Endodermal cell (in vitro differentiated cells): Measurements from ENCODE around the gene PPP1R14B. TPM values are rescaled to one million over a fixed set of nuclear protein-coding genes. Genes with fewer than 3 reads are reported as not detected.

ENCODE experiments used
- DNase-seq: peaks from one replicate; pipeline ENCODE4 v3.0.0-alpha.2; 2017
- H3K27ac ChIP-seq: 2 replicates; pipeline ENCODE4 v1.5.1; 2013; ENCODE audit warnings: mild to moderate bottlenecking, low read depth, low read length, moderate library complexity
- H3K27me3 ChIP-seq: 2 replicates; pipeline ENCODE4 v1.6.1; 2013; ENCODE audit warnings: mild to moderate bottlenecking, low read length, moderate library complexity; ENCODE audit not compliant: insufficient read depth, control insufficient read depth, poor library complexity, severe bottlenecking
- H3K36me3 ChIP-seq: 2 replicates; pipeline ENCODE4 v1.7.0; 2013; ENCODE audit warnings: mild to moderate bottlenecking, low read length, moderate library complexity; ENCODE audit not compliant: control insufficient read depth, insufficient read depth
- H3K4me1 ChIP-seq: one replicate; pipeline ENCODE4 v1.7.0; 2013; ENCODE audit warnings: low read length; ENCODE audit not compliant: control insufficient read depth, insufficient read depth
- H3K4me3 ChIP-seq: 2 replicates; pipeline ENCODE4 v1.5.1; 2013; ENCODE audit warnings: mild to moderate bottlenecking, low read length, moderate library complexity
- H3K9ac ChIP-seq: 2 replicates; pipeline ENCODE4 v1.6.1; 2013; ENCODE audit warnings: mild to moderate bottlenecking, low read length, moderate library complexity; ENCODE audit not compliant: poor library complexity, severe bottlenecking; ENCODE audit errors: extremely low read depth
- H3K9me3 ChIP-seq: 2 replicates; pipeline ENCODE4 v1.6.1; 2013; ENCODE audit warnings: mild to moderate bottlenecking, low read length, moderate library complexity; ENCODE audit not compliant: control insufficient read depth
- H3K27ac Mint-ChIP-seq: 2 replicates; pipeline ENCODE4 v1.8.0; 2020; ENCODE audit warnings: mixed read lengths
- H3K27me3 Mint-ChIP-seq: 2 replicates; pipeline ENCODE4 v1.8.0; 2021; ENCODE audit warnings: mild to moderate bottlenecking, mixed read lengths; ENCODE audit not compliant: insufficient read depth
- H3K36me3 Mint-ChIP-seq: 2 replicates; pipeline ENCODE4 v1.8.0; 2020; ENCODE audit warnings: low read depth, mixed read lengths
- H3K4me1 Mint-ChIP-seq: 2 replicates; pipeline ENCODE4 v1.8.0; 2020; ENCODE audit warnings: mixed read lengths
- H3K4me3 Mint-ChIP-seq: 2 replicates; pipeline ENCODE4 v1.8.0; 2020; ENCODE audit warnings: mild to moderate bottlenecking, moderate library complexity, mixed read lengths
- H3K9me3 Mint-ChIP-seq: 2 replicates; pipeline ENCODE4 v1.8.0; 2020; ENCODE audit warnings: mild to moderate bottlenecking, mixed read lengths
- CTCF ChIP-seq: fragments of 200-600 bp; sonication (generic); conservative IDR thresholded peaks from 2 replicates; pipeline ENCODE4 v1.5.0; 2021; ENCODE audit warnings: antibody characterized with exemption, mild to moderate bottlenecking
- WGBS, 2 experiments: methylation state at CpG; one replicate each; pipeline versions ENCODE4 v1.1.5 to v1.1.7; 2013; ENCODE audit warnings: missing lambda C conversion rate in 2 of 2, mixed read lengths in 1 of 2; ENCODE audit not compliant: insufficient coverage in 1 of 2, insufficient read length in 1 of 2; 5-methylcytosine and 5-hydroxymethylcytosine counted together
- total RNA-seq, 2 donors: library from RNA; stranded (reverse); fragmentation: NEBNext Ultra II Directional in 1 of 2; extraction: Animal tissue kit (Norgen Biotek cat#: 25700) in 1 of 2; gene quantifications; 2 replicates in 1 of 2; 3 replicates in 1 of 2; pipeline ENCODE4 v1.2.1, GENCODE V29; 2021

The PPP1R14B gene
- total RNA-seq, 2 donors from 2014 or later: 228 to 265 TPM

GRCh38 chr11:64204464-64204989, 42.2 kb downstream of the PPP1R14B start:
- Mint-ChIP-seq H3K9me3 (no peaks in the 10 kb centered on the region), H3K36me3 (peaks cover 58% of the 10 kb centered on the region), H3K4me1 (no peaks in the 10 kb centered on the region), H3K4me3 (no peak overlapping the region), H3K27ac (peak overlapping the region; percentile 74), H3K27me3 (no peaks in the 10 kb centered on the region)
- no peak overlapping the region for H3K4me3 ChIP-seq
- H3K9ac ChIP-seq: no peak overlapping the region
- H3K36me3 ChIP-seq: peaks cover 70% of the 10 kb centered on the region
- no peak overlapping the region for H3K27ac ChIP-seq
- peak; percentile 83 for TF ChIP-seq CTCF
- no peaks in the 10 kb centered on the region for H3K27me3 ChIP-seq
- peaks cover 3% of the 10 kb centered on the region for H3K4me1 ChIP-seq
- DNase-seq: peak; percentile 92
- no peaks in the 10 kb centered on the region for H3K9me3 ChIP-seq
- 88% methylated on average over 7 of the region's 7 CpGs; no CpG with 5 or more reads in 1 of the 2 experiments for WGBS, 2 experiments

- Histone ChIP-seq H3K4me1 (peaks cover 3% of the 10 kb centered on the region), H3K27ac (no peak overlapping the region), H3K9me3 (no peaks in the 10 kb centered on the region), H3K36me3 (peaks cover 73% of the 10 kb centered on the region), H3K9ac (no peak overlapping the region), H3K27me3 (no peaks in the 10 kb centered on the region), H3K4me3 (no peak overlapping the region)
- H3K27ac Mint-ChIP-seq: peak overlapping the region; percentile 74
- no peaks in the 10 kb centered on the region for H3K27me3 Mint-ChIP-seq
- H3K36me3 Mint-ChIP-seq: peaks cover 58% of the 10 kb centered on the region
- H3K9me3 Mint-ChIP-seq: no peaks in the 10 kb centered on the region
- WGBS, 2 experiments: 95% methylated on average over 16 of the region's 16 CpGs; no CpG with 5 or more reads in 1 of the 2 experiments
- DNase-seq: no peak
- no peak overlapping the region for H3K4me3 Mint-ChIP-seq
- H3K4me1 Mint-ChIP-seq: no peaks in the 10 kb centered on the region
- TF ChIP-seq CTCF: no peak
Measured at GRCh38 chr11:64204080-64204440, 42.7 kb downstream of the PPP1R14B start.

GRCh38 chr11:64203421-64204079, 43.2 kb downstream of the PPP1R14B start:
- Mint-ChIP-seq H3K36me3 (peaks cover 59% of the 10 kb centered on the region), H3K9me3 (no peaks in the 10 kb centered on the region), H3K4me1 (no peaks in the 10 kb centered on the region), H3K4me3 (no peak overlapping the region), H3K27ac (no peak overlapping the region), H3K27me3 (no peaks in the 10 kb centered on the region)
- H3K4me3 ChIP-seq: no peak overlapping the region
- H3K27ac ChIP-seq: no peak overlapping the region
- H3K9ac ChIP-seq: no peak overlapping the region
- H3K36me3 ChIP-seq: peaks cover 78% of the 10 kb centered on the region
- no peak for TF ChIP-seq CTCF
- no peaks in the 10 kb centered on the region for H3K27me3 ChIP-seq
- DNase-seq: no peak
- H3K4me1 ChIP-seq: peaks cover 3% of the 10 kb centered on the region
- WGBS, 2 experiments: 88 to 94% methylated on average over 24 to 27 of the region's 27 CpGs
- no peaks in the 10 kb centered on the region for H3K9me3 ChIP-seq
